MV-4-11 (cell line): ENCODE data around the gene MYH11.
"Not testable (repeated sequence)": the region's sequence is repeated elsewhere in the genome, so short reads cannot be mapped to it uniquely, and the experiment has no call there.

Experiments
- DNase-seq: peaks from one replicate; lab custom pipeline; 2025; lab: John Stamatoyannopoulos, UW

MYH11 gene

GRCh38 chr16:15839204-15839603, 17.6 kb downstream of the MYH11 start:
- not testable (repeated sequence) for DNase-seq

DNA sequence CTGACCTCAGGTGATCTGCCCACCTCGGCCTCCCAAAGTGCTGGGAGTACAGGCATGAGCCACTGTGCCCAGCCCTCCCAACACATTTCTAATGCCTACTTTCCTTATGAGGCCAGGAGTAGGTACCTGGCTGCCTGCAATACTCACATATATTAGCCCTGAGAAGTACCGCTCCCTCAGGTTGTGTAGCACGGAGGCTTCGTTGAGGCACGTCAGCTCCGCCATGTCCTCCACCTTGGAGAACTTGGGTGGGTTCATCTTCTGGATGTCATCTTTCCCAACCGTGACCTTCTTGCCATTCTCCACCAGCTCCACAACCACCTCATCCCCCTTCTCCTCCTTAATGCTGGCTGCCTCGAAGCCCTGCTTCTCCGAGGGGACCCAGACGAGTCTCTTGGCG, 19.1 kb downstream of the MYH11 start:
- DNase-seq, result no peak

DNA sequence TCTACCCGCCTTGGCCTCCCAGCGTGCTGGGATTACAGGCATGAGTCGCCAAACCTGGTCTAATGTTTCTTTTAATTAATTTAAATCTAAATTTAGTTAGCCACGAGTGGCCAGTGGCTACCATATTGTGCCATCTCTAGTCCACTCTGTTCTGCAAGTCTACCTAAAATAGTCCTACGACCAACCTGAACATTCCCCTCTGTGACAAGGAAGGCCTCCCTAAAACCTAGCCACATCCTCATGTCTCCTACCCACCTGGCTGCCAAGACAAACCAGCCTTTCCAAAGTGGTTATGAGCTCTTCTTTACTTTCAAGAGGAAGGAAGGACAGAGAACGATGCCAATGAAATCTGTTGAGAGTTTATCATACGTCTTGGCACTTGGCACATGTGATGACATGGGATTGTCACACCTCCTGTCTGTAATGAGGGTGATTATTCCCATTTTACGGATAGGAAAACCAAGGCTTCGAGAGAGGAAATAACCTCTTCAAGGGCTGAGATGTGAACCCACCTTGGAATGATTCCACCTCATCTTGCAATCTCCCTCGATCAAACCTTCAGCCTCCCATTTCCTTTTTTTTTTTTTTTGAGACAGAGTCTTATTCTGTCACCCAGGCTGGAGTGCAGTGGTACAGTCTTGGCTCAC, 19.7 kb downstream of the MYH11 start:
- no peak for DNase-seq

- DNase-seq, result no peak
These were observed 20.8 kb downstream of the MYH11 start for GRCh38 chr16:15836074-15836473.

GRCh38 chr16:15835136-15835878, 21.5 kb downstream of the MYH11 start:
- peak; percentile 73 for DNase-seq

DNA sequence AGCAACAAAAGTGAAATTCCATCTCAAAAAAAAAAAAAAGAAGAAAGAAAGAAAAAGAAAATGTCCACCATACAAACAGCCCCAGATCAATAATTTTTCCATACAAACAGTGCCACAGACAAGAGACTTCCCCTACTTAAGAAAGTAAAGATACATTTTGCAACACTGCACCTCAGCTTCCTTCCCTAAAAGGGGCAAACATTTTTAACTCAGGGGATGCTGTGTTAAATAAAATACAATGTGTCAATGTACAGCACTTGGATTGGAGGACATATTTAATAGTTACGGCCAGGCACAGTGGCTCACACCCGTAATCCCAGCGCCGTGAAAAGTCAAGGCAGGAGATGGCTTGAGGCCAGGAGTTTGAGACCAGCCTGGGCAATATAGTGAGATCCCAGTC, 22.3 kb downstream of the MYH11 start:
- peak; percentile 58 for DNase-seq

GRCh38 chr16:15833541-15833940, 23.3 kb downstream of the MYH11 start:
- DNase-seq, result no peak

DNA sequence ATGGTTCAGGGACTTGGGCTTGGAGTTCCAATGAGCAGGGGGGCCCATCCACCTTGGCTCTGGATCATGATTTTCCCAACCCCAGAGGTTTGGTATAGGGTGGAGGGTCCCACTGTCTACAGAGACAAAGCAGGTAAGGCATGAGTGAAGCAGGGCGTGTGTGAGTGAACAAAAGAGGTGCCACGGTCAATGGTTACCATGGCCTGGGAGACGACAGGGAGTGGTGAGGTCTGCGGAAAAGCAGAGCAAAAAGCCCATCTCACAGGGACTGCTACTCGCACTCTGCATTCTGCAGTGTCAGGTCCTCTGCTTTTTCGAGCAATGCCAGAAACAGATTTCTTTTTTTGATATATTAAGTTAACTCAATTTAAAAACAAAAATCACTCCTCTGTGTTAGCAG, 24.6 kb downstream of the MYH11 start:
- DNase-seq, result no peak

DNA sequence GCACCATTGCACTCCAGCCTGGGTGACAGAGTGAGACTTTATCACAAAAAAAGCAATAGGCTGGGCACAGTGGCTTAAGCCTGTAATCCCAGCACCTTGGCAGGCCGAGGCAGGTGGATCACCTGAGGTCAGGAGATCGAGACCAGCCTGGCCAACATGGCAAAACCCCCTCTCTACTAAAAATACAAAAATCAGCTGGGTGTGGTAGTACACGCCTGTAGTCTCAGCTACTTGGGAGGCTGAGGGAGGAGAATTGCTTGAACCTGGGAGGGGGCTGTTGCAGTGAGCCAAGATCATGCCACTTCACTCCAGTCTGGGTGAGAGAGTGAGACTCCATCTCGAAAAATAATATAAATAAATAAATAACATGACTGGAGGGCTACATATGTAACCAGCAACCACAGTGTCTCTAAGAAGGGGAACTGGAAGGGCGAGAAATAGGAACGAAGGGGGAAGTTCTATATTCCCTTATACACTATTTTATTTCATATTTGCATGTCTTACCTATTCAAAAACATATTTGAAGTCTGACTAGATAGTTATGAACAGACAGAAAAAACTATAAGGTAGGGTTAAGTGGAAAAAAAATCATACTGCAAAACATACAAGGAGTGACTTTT, 25.9 kb downstream of the MYH11 start:
- peak; percentile 78 for DNase-seq

DNA sequence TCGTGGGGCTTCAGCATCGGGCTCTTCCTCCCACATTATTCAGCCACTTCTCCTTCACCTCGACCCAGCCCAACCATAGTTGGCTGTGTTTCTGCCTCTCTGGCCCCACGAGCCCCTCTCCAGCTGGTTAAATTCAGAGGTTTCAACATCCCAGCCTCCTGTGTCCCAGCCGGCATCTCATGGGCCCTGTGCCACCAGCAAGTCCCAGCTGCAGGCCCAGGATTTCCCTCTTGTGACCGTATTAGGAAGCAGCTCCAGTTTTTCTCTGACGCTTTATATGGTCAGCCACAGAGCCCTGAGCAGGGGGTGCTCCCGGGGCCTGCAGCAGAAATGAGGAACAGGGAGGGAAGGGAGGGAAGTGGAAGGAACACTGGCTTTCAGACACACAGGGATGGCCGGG, 27.4 kb downstream of the MYH11 start:
- peak; percentile 81 for DNase-seq

DNA sequence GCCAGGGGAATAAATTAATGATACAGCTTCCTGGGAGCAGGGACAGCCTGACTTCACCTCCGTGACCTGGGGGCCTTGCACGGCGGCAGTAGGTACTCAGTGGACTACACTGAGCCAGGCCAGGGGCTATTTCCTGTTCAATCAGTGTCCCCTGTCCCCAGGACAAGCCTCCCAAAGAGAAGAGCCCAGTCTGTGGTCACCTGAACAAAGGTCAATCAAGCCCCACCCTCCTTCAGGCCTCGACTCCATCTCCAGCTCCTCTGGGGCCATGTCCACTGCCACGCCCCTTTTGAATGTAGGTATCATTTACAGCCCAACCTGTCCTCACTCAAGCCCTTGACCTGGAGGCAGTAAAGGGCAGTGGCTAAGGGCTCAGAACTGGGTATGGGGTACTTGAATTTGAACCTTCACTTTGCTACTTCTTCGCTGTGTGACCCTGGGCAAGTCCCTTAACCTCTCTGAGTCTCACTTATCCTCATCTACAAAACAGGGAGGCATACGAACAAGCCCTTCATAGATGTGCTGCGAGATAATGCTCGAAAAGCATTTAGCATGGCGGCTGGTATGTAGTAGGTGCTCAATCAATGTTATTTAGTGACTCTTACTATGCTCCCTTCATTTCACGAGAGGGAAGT, 29.0 kb downstream of the MYH11 start:
- DNase-seq, result no peak

GRCh38 chr16:15827299-15827698, 29.5 kb downstream of the MYH11 start:
- DNase-seq, result no peak

GRCh38 chr16:15825750-15826305, 31.0 kb downstream of the MYH11 start:
- DNase-seq, result no peak

- DNase-seq, result no peak
These were observed 33.9 kb downstream of the MYH11 start for GRCh38 chr16:15822957-15823356.

DNA sequence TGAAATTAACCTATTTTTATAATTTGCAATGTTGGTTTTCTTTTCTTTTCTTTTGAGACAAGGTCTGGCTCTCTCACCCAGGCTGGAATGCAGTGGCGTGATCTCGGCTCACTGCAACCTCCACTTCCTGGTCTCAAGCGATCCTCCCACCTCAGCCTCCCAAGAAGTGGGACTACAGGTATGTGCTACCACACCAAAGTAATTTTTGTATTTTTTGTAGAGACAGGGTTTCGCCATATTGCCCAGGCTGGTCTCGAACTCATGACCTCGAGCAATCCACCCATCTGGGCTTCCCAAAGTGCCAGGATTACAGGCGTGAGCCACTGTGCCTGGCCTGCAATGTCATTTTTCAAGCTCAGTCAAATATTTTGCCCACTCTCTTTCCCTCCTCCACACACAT, 36.0 kb downstream of the MYH11 start:
- DNase-seq, result no peak

DNA sequence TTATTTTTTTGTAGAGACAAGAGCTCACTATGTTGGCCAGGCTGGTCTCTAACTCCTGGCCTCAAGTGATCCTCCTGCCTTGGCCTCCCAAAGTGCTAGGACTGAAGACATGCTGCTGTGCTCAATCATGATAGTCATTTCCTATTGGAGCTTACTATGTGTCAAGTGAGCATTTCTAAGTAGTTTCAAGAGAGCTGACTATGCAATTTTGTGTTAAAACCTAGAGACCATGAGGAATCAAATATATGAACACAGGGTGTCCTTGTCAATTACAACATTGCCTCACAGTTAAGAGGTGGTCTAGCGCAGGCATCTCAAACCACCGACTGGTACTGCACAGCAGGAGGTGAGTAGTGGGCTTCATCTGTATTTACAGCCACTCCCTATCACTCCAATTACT, 37.8 kb downstream of the MYH11 start:
- DNase-seq, result no peak

- no peak for DNase-seq
These were observed 39.4 kb downstream of the MYH11 start for GRCh38 chr16:15817446-15817845.

DNA sequence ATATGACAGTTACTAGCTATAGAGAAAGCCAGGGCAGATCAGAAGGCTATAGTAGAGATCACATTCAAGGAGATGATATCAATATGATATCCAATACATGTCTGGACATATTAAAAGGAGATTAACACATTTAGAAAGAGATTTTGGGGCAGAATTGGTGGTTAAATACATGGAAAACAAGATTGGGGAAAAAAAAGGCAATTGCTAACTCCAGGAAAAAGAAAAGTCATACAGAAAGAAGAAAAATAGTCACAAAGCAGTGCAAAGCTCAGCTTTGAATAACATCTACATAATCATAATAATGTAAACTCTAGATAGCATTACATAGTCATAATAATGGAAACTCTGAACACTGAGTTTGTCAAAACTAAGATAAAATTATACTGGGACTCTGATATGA, 40.6 kb downstream of the MYH11 start:
- DNase-seq, result no peak

DNA sequence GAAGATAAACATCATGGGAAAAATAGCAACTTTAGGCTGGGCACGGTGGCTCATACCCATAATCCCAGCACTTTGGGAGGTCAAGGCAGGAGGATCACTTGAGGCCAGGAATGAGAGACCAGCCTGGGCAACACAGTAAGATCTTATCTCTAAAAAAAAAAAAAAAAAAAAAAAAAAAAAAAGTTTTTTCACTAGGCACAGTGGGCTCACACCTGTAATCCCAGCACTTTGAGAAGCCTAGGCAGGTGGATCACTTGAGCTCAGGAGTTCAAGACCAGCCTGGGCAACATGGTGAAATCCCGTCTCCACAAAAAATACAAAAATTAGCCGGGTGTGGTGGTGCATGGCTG, 44.5 kb downstream of the MYH11 start:
- DNase-seq, result not testable (repeated sequence)

DNA sequence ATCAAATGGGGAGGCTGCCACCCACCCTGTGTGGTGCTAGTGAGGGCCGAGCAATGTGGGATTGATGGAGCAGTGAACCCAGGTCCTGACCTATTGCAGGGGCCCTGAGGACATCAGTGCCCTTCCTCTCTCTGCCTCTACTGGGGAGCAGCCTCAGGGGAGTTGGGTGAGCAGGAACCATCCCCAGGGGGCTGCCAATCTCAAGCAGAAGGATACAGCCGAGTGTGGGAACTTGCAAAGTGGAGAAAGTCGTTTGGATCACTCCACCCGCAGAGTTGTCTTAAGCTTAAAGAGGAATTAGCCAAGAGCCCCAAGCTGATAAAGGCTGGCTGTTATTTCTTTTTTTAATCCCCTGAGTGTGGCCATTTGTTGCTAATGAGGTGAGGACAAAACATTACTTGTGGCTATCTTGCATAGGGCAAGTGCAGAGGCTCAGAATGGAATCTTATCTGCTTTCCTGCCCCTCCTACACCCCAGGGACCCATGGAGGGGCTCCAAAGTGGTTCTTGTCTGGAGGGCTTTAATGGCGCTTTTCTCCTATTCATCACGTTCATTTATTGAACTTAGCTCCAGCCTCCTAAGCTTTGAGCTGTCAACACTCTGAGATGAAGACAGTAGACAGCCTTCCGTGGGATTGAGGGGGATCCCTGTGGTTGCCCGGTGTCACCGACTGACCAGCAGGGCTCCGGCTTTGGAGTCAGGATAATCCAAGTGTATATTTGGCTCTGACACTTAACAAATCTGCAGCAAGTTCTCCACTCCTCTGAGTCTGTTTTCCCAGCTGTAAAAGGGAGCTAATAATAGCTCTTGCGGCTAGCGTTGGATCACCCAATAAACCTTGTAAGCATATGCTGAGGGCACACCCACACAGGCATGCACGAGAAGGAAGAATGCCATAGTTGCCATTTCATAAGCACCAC, 45.1 kb downstream of the MYH11 start:
- peak; percentile 93 for DNase-seq

DNA sequence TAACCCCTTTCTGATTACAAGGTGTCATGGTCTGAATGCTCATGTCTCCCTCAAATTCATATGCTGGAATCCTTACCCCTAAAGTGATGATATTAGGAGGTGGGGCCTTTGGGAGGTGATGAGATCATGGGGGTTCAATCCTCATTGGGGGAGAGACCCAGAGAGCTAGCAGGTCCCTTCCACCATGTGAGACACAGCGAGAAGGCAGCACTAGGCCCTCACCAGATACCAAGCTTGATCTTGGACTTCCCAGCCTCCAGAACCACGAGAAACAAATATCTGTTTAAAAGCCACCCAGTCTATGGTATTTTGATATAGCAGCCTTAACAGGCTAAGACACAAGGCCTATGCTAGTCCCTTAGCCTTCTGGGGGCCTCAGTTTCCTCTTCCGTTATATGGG, 45.9 kb downstream of the MYH11 start:
- no peak for DNase-seq

DNA sequence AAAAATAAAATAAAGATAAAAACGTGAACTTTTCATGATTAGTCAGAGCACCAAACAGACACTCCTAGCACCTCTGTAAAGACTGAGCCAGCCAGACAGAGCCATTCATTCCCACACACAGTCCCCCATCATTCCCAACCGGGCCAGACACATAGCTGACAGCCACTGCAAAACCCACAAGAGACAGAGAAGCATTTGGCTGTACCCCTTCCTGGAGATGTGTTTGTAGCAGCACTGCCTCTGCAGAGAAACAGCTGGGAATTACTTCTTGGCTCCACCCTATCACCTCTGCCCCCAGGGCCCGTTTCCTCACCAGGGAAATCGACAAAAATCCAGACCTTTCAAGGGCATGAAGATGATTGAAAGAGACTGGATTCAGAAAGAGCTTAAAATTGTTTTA, 46.4 kb downstream of the MYH11 start:
- DNase-seq, result no peak
